Fibroblast of lung (primary cell): ENCODE results near the gene CAMK2G. TPM values are rescaled to one million over a fixed set of nuclear protein-coding genes. Genes with fewer than 3 reads are reported as not detected.

Source experiments
- DNase-seq, 2 donors: peaks; one replicate each; pipeline versions ENCODE4 v3.0.0 to v3.0.0-alpha.2; 2010; ENCODE audit warnings: low read depth in 2 of 2
- H2AFZ ChIP-seq: 2 replicates; pipeline ENCODE4 v1.5.1; 2012; ENCODE audit warnings: low read length, control low read depth, inconsistent platforms
- H3K27ac ChIP-seq: 2 replicates; pipeline ENCODE4 v1.5.1; 2011; ENCODE audit warnings: low read length, control low read depth; ENCODE audit not compliant: insufficient read depth
- H3K27me3 ChIP-seq: 2 replicates; pipeline ENCODE4 v1.5.1; 2011; ENCODE audit warnings: mild to moderate bottlenecking, low read length; ENCODE audit not compliant: control insufficient read depth, insufficient read depth
- H3K36me3 ChIP-seq: 2 replicates; pipeline ENCODE4 v1.5.1; 2011; ENCODE audit warnings: low read length; ENCODE audit not compliant: control insufficient read depth, insufficient read depth
- H3K4me1 ChIP-seq: 2 replicates; pipeline ENCODE4 v1.5.1; 2011; ENCODE audit warnings: low read length; ENCODE audit not compliant: control insufficient read depth, insufficient read depth; ENCODE audit errors: extremely low read depth
- H3K4me2 ChIP-seq: 2 replicates; pipeline ENCODE4 v1.5.1; 2011; ENCODE audit warnings: low read length, control low read depth; ENCODE audit not compliant: insufficient read depth; ENCODE audit errors: extremely low read depth
- H3K4me3 ChIP-seq, 4 experiments: fragments of 200-600 bp in 1 of 4; sonication (generic) in 1 of 4; replicated peaks in 1 of 4; 2 replicates each; pipeline ENCODE4 v1.5.1; 2011 to 2016; ENCODE audit warnings: low read length in 4 of 4, low read depth in 3 of 4, mild to moderate bottlenecking in 3 of 4, control low read depth in 2 of 4, inconsistent platforms in 1 of 4, mixed read lengths in 1 of 4; ENCODE audit not compliant: insufficient read depth in 1 of 4; ENCODE audit errors: control extremely low read depth in 1 of 4
- H3K79me2 ChIP-seq: 2 replicates; pipeline ENCODE4 v1.5.1; 2012; ENCODE audit warnings: mild to moderate bottlenecking, low read length, inconsistent platforms; ENCODE audit not compliant: control insufficient read depth, insufficient read depth
- H3K9ac ChIP-seq: 2 replicates; pipeline ENCODE4 v1.5.1; 2011; ENCODE audit warnings: mild to moderate bottlenecking, low read length, control low read depth; ENCODE audit not compliant: insufficient read depth
- H3K9me3 ChIP-seq: 2 replicates; pipeline ENCODE4 v1.5.1; 2012; ENCODE audit warnings: low read depth, low read length; ENCODE audit not compliant: control insufficient read depth, insufficient read depth
- H4K20me1 ChIP-seq: 2 replicates; pipeline ENCODE4 v1.5.1; 2011; ENCODE audit warnings: low read length; ENCODE audit not compliant: control insufficient read depth, insufficient read depth; ENCODE audit errors: extremely low read depth
- CTCF ChIP-seq, 2 donors: IDR thresholded peaks in 1 of 2; conservative IDR thresholded peaks in 1 of 2; 1 replicate in 1 of 2; 2 replicates in 1 of 2; pipeline ENCODE4 v1.5.1; 2011 to 2012; ENCODE audit warnings: low read length in 2 of 2, control low read depth in 1 of 2, inconsistent platforms in 1 of 2, low read depth in 1 of 2, mild to moderate bottlenecking in 1 of 2
- EZH2 ChIP-seq: IDR thresholded peaks from 2 replicates; pipeline ENCODE4 v1.5.1; 2012; ENCODE audit warnings: low read length, control low read depth, mild to moderate bottlenecking; ENCODE audit errors: missing control alignments
- polyA plus RNA-seq, 2 donors: library from polyadenylated mRNA; depleted of rRNA in 1 of 2; stranded (reverse) in 1 of 2; unstranded in 1 of 2; fragments of >200 nt; gene quantifications; 2 replicates each; pipeline ENCODE4 v1.2.1, GENCODE V29; 2011 to 2012; ENCODE audit warnings: missing spikeins in 1 of 2
- total RNA-seq: library from RNA; depleted of rRNA; stranded (reverse); fragments of >200 nt; gene quantifications from 2 replicates; pipeline ENCODE4 v1.2.1, GENCODE V29; 2014

The CAMK2G gene
- total and polyA plus RNA-seq, 2 donors (not counting 1 experiment from before 2014, with no cell fraction given), result 25.9 to 32.2 TPM

GRCh38 chr10:73823391-73823790 is 51.0 kb downstream of the CAMK2G start:
- DNase-seq, result no peak
- Histone ChIP-seq H3K36me3 (peaks cover 4% of the 10 kb centered on the region), H3K27ac (no peak overlapping the region), H2AFZ (no peak overlapping the region), H3K9me3 (no peaks in the 10 kb centered on the region), H3K4me1 (no peaks in the 10 kb centered on the region), H4K20me1 (no peaks in the 10 kb centered on the region), H3K9ac (no peak overlapping the region), H3K4me3 (no peak overlapping the region), H3K4me2 (no peak overlapping the region), H3K79me2 (no peaks in the 10 kb centered on the region), H3K27me3 (no peaks in the 10 kb centered on the region)
- no peak for TF ChIP-seq CTCF (conservative IDR thresholded peaks at IDR 0.05 in 1 of 2, IDR thresholded peaks at IDR 0.05 in 1 of 2; ENCODE audit: low read depth in 1 of 2, low read length in 2 of 2)
- no peak for TF ChIP-seq EZH2

GRCh38 chr10:73819513-73820093 is 54.8 kb downstream of the CAMK2G start:
- Histone ChIP-seq H3K9me3 (no peaks in the 10 kb centered on the region), H4K20me1 (no peaks in the 10 kb centered on the region), H3K79me2 (no peaks in the 10 kb centered on the region), H3K9ac (no peak overlapping the region), H2AFZ (no peak overlapping the region), H3K4me1 (peaks cover 4% of the 10 kb centered on the region), H3K4me3 (no peak overlapping the region), H3K36me3 (peaks cover 9% of the 10 kb centered on the region), H3K4me2 (no peak overlapping the region), H3K27me3 (no peaks in the 10 kb centered on the region), H3K27ac (no peak overlapping the region)
- DNase-seq, result no peak
- TF ChIP-seq CTCF (conservative IDR thresholded peaks at IDR 0.05 in 1 of 2, IDR thresholded peaks at IDR 0.05 in 1 of 2; ENCODE audit: low read depth in 1 of 2, low read length in 2 of 2) (peak in 1 of 2 donors; percentile 5), EZH2 (no peak)

GRCh38 chr10:73819081-73819480 is 55.3 kb downstream of the CAMK2G start:
- H4K20me1 ChIP-seq, result no peaks in the 10 kb centered on the region
- no peaks in the 10 kb centered on the region for H3K9me3 ChIP-seq
- H3K4me3 ChIP-seq, result no peak overlapping the region
- H3K36me3 ChIP-seq, result peaks cover 9% of the 10 kb centered on the region
- no peaks in the 10 kb centered on the region for H3K79me2 ChIP-seq
- peaks cover 4% of the 10 kb centered on the region for H3K4me1 ChIP-seq
- no peak overlapping the region for H3K27ac ChIP-seq
- no peak overlapping the region for H3K9ac ChIP-seq
- DNase-seq, result no peak
- no peak overlapping the region for H2AFZ ChIP-seq
- TF ChIP-seq EZH2 (no peak), CTCF (conservative IDR thresholded peaks at IDR 0.05 in 1 of 2, IDR thresholded peaks at IDR 0.05 in 1 of 2; ENCODE audit: low read depth in 1 of 2, low read length in 2 of 2) (no peak)
- H3K4me2 ChIP-seq, result no peak overlapping the region
- H3K27me3 ChIP-seq, result no peaks in the 10 kb centered on the region
